Muscle layer of duodenum (tissue), 2 donors: ENCODE results near the gene OSBPL9.

Experiments used
- H3K27ac ChIP-seq: one replicate; pipeline ENCODE4 v1.7.0; 2013; ENCODE audit warnings: mild to moderate bottlenecking, low read length
- H3K27me3 ChIP-seq: one replicate; pipeline ENCODE4 v1.7.0; 2013; ENCODE audit warnings: low read depth, mild to moderate bottlenecking, control low read depth, low read length
- H3K36me3 ChIP-seq, 2 donors: one replicate each; pipeline ENCODE4 v1.7.0; 2013; ENCODE audit warnings: low read length in 2 of 2, control low read depth in 1 of 2, mild to moderate bottlenecking in 1 of 2; ENCODE audit not compliant: insufficient read depth in 2 of 2, control insufficient read depth in 1 of 2
- H3K4me1 ChIP-seq, 2 donors: one replicate each; pipeline ENCODE4 v1.7.0; 2013; ENCODE audit warnings: low read length in 2 of 2, mild to moderate bottlenecking in 2 of 2, control low read depth in 1 of 2, moderate library complexity in 1 of 2; ENCODE audit not compliant: insufficient read depth in 2 of 2, control insufficient read depth in 1 of 2
- H3K4me3 ChIP-seq, 2 donors: one replicate each; pipeline ENCODE4 v1.7.0; 2013; ENCODE audit warnings: low read length in 2 of 2, low read depth in 1 of 2, mild to moderate bottlenecking in 1 of 2
- H3K9me3 ChIP-seq, 2 donors: one replicate each; pipeline ENCODE4 v1.7.0; 2013; ENCODE audit warnings: low read length in 2 of 2, control low read depth in 1 of 2, mild to moderate bottlenecking in 1 of 2; ENCODE audit not compliant: control insufficient read depth in 1 of 2
- donor health status: healthy.

OSBPL9 gene

GRCh38 chr1:51741121-51741681 is 124.3 kb downstream of the OSBPL9 start:
- Histone ChIP-seq H3K4me1 (peaks cover 0 to 9% of the 10 kb centered on the region in 2 donors), H3K4me3 (no peak overlapping the region), H3K9me3 (no peaks in the 10 kb centered on the region), H3K27ac (no peak overlapping the region), H3K36me3 (no peaks in the 10 kb centered on the region), H3K27me3 (no peaks in the 10 kb centered on the region)

- H3K27ac ChIP-seq, result no peak overlapping the region
- no peaks in the 10 kb centered on the region for H3K4me1 ChIP-seq
- no peaks in the 10 kb centered on the region for H3K27me3 ChIP-seq
- H3K4me3 ChIP-seq, result no peak overlapping the region
- H3K36me3 ChIP-seq, result no peaks in the 10 kb centered on the region
- no peaks in the 10 kb centered on the region for H3K9me3 ChIP-seq
Measured at GRCh38 chr1:51744506-51745303, 127.8 kb downstream of the OSBPL9 start.

GRCh38 chr1:51745304-51745570 is 128.3 kb downstream of the OSBPL9 start:
- Histone ChIP-seq H3K36me3 (no peaks in the 10 kb centered on the region), H3K9me3 (no peaks in the 10 kb centered on the region), H3K27ac (no peak overlapping the region), H3K4me1 (no peaks in the 10 kb centered on the region), H3K4me3 (no peak overlapping the region), H3K27me3 (no peaks in the 10 kb centered on the region)

GRCh38 chr1:51749151-51749550 is 132.3 kb downstream of the OSBPL9 start:
- Histone ChIP-seq H3K27me3 (no peaks in the 10 kb centered on the region), H3K27ac (no peak overlapping the region), H3K36me3 (peaks cover 4 to 21% of the 10 kb centered on the region in 2 donors), H3K4me3 (no peak overlapping the region), H3K4me1 (no peaks in the 10 kb centered on the region), H3K9me3 (peaks cover 0 to 5% of the 10 kb centered on the region in 2 donors)

GRCh38 chr1:51750218-51750617 is 133.3 kb downstream of the OSBPL9 start:
- Histone ChIP-seq H3K27me3 (no peaks in the 10 kb centered on the region), H3K27ac (no peak overlapping the region), H3K4me1 (no peaks in the 10 kb centered on the region)

GRCh38 chr1:51750729-51751128 is 133.8 kb downstream of the OSBPL9 start:
- no peak overlapping the region for H3K27ac ChIP-seq
- H3K36me3 ChIP-seq, result peaks cover 5 to 26% of the 10 kb centered on the region in 2 donors
- no peaks in the 10 kb centered on the region for H3K27me3 ChIP-seq
- H3K4me3 ChIP-seq, result no peak overlapping the region
- peaks cover 0 to 5% of the 10 kb centered on the region in 2 donors for H3K9me3 ChIP-seq
- H3K4me1 ChIP-seq, result no peaks in the 10 kb centered on the region

More at GRCh38 chr1:51750218-51750617, 133.3 kb downstream of the OSBPL9 start:
- Histone ChIP-seq H3K9me3 (peaks cover 0 to 5% of the 10 kb centered on the region in 2 donors), H3K36me3 (peaks cover 4 to 21% of the 10 kb centered on the region in 2 donors), H3K4me3 (no peak overlapping the region)

- no peaks in the 10 kb centered on the region for H3K4me1 ChIP-seq
Measured at GRCh38 chr1:51752073-51752948, 135.4 kb downstream of the OSBPL9 start.

GRCh38 chr1:51753969-51754368 is 137.1 kb downstream of the OSBPL9 start:
- H3K4me3 ChIP-seq, result no peak overlapping the region
- H3K27ac ChIP-seq, result no peak overlapping the region
- H3K9me3 ChIP-seq, result peaks cover 0 to 5% of the 10 kb centered on the region in 2 donors
- no peaks in the 10 kb centered on the region for H3K27me3 ChIP-seq
- peaks cover 8 to 26% of the 10 kb centered on the region in 2 donors for H3K36me3 ChIP-seq
- no peaks in the 10 kb centered on the region for H3K4me1 ChIP-seq

More at GRCh38 chr1:51752073-51752948, 135.4 kb downstream of the OSBPL9 start:
- Histone ChIP-seq H3K36me3 (peaks cover 8 to 26% of the 10 kb centered on the region in 2 donors), H3K9me3 (peaks cover 0 to 5% of the 10 kb centered on the region in 2 donors), H3K27me3 (no peaks in the 10 kb centered on the region), H3K27ac (no peak overlapping the region), H3K4me3 (no peak overlapping the region)

- H3K27me3 ChIP-seq, result no peaks in the 10 kb centered on the region
- no peaks in the 10 kb centered on the region for H3K4me1 ChIP-seq
- H3K4me3 ChIP-seq, result no peak overlapping the region
- H3K27ac ChIP-seq, result no peak overlapping the region
- peaks cover 8 to 26% of the 10 kb centered on the region in 2 donors for H3K36me3 ChIP-seq
- H3K9me3 ChIP-seq, result peaks cover 0 to 5% of the 10 kb centered on the region in 2 donors
Measured at GRCh38 chr1:51754666-51755065, 137.8 kb downstream of the OSBPL9 start.

- no peak overlapping the region for H3K4me3 ChIP-seq
- no peaks in the 10 kb centered on the region for H3K27me3 ChIP-seq
- peaks cover 0 to 5% of the 10 kb centered on the region in 2 donors for H3K9me3 ChIP-seq
- no peak overlapping the region for H3K27ac ChIP-seq
- peaks cover 8 to 26% of the 10 kb centered on the region in 2 donors for H3K36me3 ChIP-seq
- H3K4me1 ChIP-seq, result no peaks in the 10 kb centered on the region
Measured at GRCh38 chr1:51755437-51755836, 138.5 kb downstream of the OSBPL9 start.

- Histone ChIP-seq H3K36me3 (peaks cover 8 to 24% of the 10 kb centered on the region in 2 donors), H3K9me3 (peaks cover 0 to 5% of the 10 kb centered on the region in 2 donors), H3K4me1 (no peaks in the 10 kb centered on the region), H3K4me3 (no peak overlapping the region), H3K27ac (no peak overlapping the region), H3K27me3 (no peaks in the 10 kb centered on the region)
Measured at GRCh38 chr1:51756290-51756689, 139.4 kb downstream of the OSBPL9 start.
